Gastroesophageal sphincter (tissue), 3 donors: ENCODE results near the gene PGP.

ENCODE experiments used
- CTCF ChIP-seq, 4 experiments: fragments of 200-600 bp in 2 of 4; fragments of 450-650 bp in 2 of 4; sonication (generic) in 1 of 4; IDR thresholded peaks; one replicate each; pipeline ENCODE4 v1.5.1; 2017 to 2019; ENCODE audit warnings: antibody characterized with exemption in 4 of 4, mild to moderate bottlenecking in 2 of 4, moderate library complexity in 2 of 4
- EP300 ChIP-seq: sonication (generic); formaldehyde crosslinking; IDR thresholded peaks from one replicate; pipeline ENCODE4 v1.6.1; 2017; ENCODE audit warnings: antibody characterized with exemption, mild to moderate bottlenecking
- POLR2A ChIP-seq, 2 donors: fragments of 450-650 bp; IDR thresholded peaks; one replicate each; pipeline ENCODE4 v1.6.1; 2017; ENCODE audit warnings: antibody characterized with exemption in 2 of 2, mild to moderate bottlenecking in 2 of 2, moderate library complexity in 1 of 2
- POLR2AphosphoS5 ChIP-seq: sonication (generic); formaldehyde crosslinking; IDR thresholded peaks from one replicate; pipeline ENCODE4 v1.6.1; 2017; ENCODE audit warnings: antibody characterized with exemption

- TF ChIP-seq CTCF (IDR thresholded peaks at IDR 0.05) (no peak), POLR2A (IDR thresholded peaks at IDR 0.05) (no peak), POLR2AphosphoS5 (no peak), EP300 (no peak)
These were observed 35.1 kb downstream of the PGP start for GRCh38 chr16:2179576-2179975.
